Chondrocyte (in vitro differentiated cells): ENCODE results near the gene FILIP1. TPM values are rescaled to one million over a fixed set of nuclear protein-coding genes. Genes with fewer than 3 reads are reported as not detected.

Experiments
- DNase-seq: peaks from one replicate; pipeline ENCODE4 v3.0.0; 2021; ENCODE audit warnings: mixed read lengths, low spot score
- H3K27ac Mint-ChIP-seq: one replicate; pipeline ENCODE4 v1.8.0; 2021; ENCODE audit warnings: mild to moderate bottlenecking, moderate library complexity, mixed read lengths; ENCODE audit not compliant: unreplicated experiment
- H3K27me3 Mint-ChIP-seq: 2 replicates; pipeline ENCODE4 v1.8.0; 2021; ENCODE audit warnings: low read depth, mixed read lengths
- H3K36me3 Mint-ChIP-seq: 2 replicates; pipeline ENCODE4 v1.8.0; 2021; ENCODE audit warnings: low read depth, mixed read lengths
- H3K4me1 Mint-ChIP-seq: 2 replicates; pipeline ENCODE4 v1.8.0; 2021; ENCODE audit warnings: low read depth, mild to moderate bottlenecking, mixed read lengths
- H3K4me3 Mint-ChIP-seq: one replicate; pipeline ENCODE4 v1.8.0; 2021; ENCODE audit warnings: mild to moderate bottlenecking, moderate library complexity, mixed read lengths; ENCODE audit not compliant: unreplicated experiment
- H3K9me3 Mint-ChIP-seq: 2 replicates; pipeline ENCODE4 v1.8.0; 2021; ENCODE audit warnings: low read depth, mixed read lengths
- CTCF ChIP-seq: fragments of 200-600 bp; sonication (generic); IDR thresholded peaks from 2 replicates; pipeline ENCODE4 v1.5.0; 2021; ENCODE audit warnings: antibody characterized with exemption, mild to moderate bottlenecking, moderate library complexity
- total RNA-seq: library from RNA; stranded (reverse); gene quantifications from 3 replicates; pipeline ENCODE4 v1.2.1, GENCODE V29; 2021

FILIP1 gene
- total RNA-seq, 1 donor from 2014 or later, result 7.0 TPM

- no peaks in the 10 kb centered on the region for H3K9me3 Mint-ChIP-seq
- H3K4me3 Mint-ChIP-seq, result no peak overlapping the region
- H3K27ac Mint-ChIP-seq, result no peak overlapping the region
- no peaks in the 10 kb centered on the region for H3K36me3 Mint-ChIP-seq
- H3K27me3 Mint-ChIP-seq, result no peaks in the 10 kb centered on the region
- no peak for DNase-seq
- peaks cover 25% of the 10 kb centered on the region for H3K4me1 Mint-ChIP-seq
- TF ChIP-seq CTCF, result no peak
Measured at GRCh38 chr6:75483136-75483952, 10.3 kb downstream of the FILIP1 start.

GRCh38 chr6:75481936-75482593, 11.5 kb downstream of the FILIP1 start:
- Mint-ChIP-seq H3K9me3 (peaks cover 2% of the 10 kb centered on the region), H3K4me1 (peaks cover 16% of the 10 kb centered on the region), H3K27ac (peak overlapping the region; percentile 68), H3K4me3 (no peak overlapping the region), H3K36me3 (no peaks in the 10 kb centered on the region), H3K27me3 (no peaks in the 10 kb centered on the region)
- no peak for DNase-seq
- TF ChIP-seq CTCF, result no peak

- no peak for TF ChIP-seq CTCF
- Mint-ChIP-seq H3K27me3 (no peaks in the 10 kb centered on the region), H3K9me3 (peaks cover 3% of the 10 kb centered on the region), H3K4me3 (no peak overlapping the region), H3K4me1 (peaks cover 16% of the 10 kb centered on the region), H3K36me3 (no peaks in the 10 kb centered on the region), H3K27ac (peak overlapping the region; percentile 3)
- DNase-seq, result no peak
Measured at GRCh38 chr6:75481394-75481793, 12.2 kb downstream of the FILIP1 start.

- Mint-ChIP-seq H3K9me3 (peaks cover 3% of the 10 kb centered on the region), H3K27me3 (no peaks in the 10 kb centered on the region), H3K4me3 (no peak overlapping the region), H3K36me3 (no peaks in the 10 kb centered on the region), H3K4me1 (peaks cover 16% of the 10 kb centered on the region), H3K27ac (no peak overlapping the region)
- DNase-seq, result no peak
- TF ChIP-seq CTCF, result no peak
Measured at GRCh38 chr6:75480425-75480824, 13.2 kb downstream of the FILIP1 start.

- H3K27me3 Mint-ChIP-seq, result no peaks in the 10 kb centered on the region
- no peak overlapping the region for H3K27ac Mint-ChIP-seq
- H3K9me3 Mint-ChIP-seq, result peaks cover 3% of the 10 kb centered on the region
- peaks cover 16% of the 10 kb centered on the region for H3K4me1 Mint-ChIP-seq
- H3K4me3 Mint-ChIP-seq, result no peak overlapping the region
- no peak for TF ChIP-seq CTCF
- no peak for DNase-seq
- no peaks in the 10 kb centered on the region for H3K36me3 Mint-ChIP-seq
Measured at GRCh38 chr6:75479712-75480111, 13.9 kb downstream of the FILIP1 start.
